PC-9 (cell line): Measurements from ENCODE around the gene TMPRSS7.

Experiments
- EZH2 ChIP-seq: fragments of 200-600 bp; sonication (generic); IDR thresholded peaks from 2 replicates; pipeline ENCODE4 v1.8.0; 2017; ENCODE audit warnings: antibody characterized with exemption, low read depth
- TF ChIP-seq, protein P1 (sequence below): fragments of 200-600 bp; sonication (generic); conservative IDR thresholded peaks from 2 replicates; pipeline ENCODE4 v1.6.1; 2017; ENCODE audit warnings: mixed run types, antibody characterized with exemption, mild to moderate bottlenecking, moderate library complexity

DNA sequence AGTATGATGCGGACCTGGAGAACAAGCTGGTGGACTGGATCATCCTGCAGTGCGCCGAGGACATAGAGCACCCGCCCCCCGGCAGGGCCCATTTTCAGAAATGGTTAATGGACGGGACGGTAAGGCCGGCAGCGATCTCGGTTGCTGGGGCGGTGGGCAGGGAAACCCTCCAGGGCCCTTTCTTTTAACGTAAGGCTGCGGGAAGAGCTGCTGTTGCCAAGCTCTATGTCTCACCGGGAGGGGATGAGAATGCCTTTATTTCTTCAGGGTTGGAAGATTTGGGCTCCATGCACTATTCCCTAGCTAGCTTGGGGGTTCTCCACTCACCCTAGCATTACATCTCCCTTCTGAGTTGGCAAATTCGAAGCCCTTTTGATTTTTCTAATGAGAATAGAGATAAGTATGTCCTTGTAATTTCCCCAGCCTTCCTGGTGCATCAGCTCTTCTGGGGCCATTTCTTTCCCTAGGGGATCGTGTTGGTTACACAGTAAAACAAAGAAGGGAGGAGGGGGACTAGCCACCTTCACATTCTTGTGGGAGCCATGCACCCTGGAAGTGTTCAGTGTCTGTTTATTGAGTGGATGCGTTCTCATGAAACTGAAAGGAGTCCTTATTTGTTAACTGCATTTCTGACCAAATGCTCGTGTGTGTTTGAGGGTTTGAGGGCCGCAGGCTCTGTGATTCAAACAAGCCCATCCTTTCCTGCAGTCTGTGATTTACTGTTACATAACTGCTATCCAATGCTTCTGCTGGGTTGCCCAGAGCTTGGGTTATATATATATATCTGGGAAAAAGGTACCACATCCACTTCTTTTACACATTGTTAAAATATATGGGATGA lies 34.8 kb upstream of the TMPRSS7 start:
- TF ChIP-seq, protein P1, sequence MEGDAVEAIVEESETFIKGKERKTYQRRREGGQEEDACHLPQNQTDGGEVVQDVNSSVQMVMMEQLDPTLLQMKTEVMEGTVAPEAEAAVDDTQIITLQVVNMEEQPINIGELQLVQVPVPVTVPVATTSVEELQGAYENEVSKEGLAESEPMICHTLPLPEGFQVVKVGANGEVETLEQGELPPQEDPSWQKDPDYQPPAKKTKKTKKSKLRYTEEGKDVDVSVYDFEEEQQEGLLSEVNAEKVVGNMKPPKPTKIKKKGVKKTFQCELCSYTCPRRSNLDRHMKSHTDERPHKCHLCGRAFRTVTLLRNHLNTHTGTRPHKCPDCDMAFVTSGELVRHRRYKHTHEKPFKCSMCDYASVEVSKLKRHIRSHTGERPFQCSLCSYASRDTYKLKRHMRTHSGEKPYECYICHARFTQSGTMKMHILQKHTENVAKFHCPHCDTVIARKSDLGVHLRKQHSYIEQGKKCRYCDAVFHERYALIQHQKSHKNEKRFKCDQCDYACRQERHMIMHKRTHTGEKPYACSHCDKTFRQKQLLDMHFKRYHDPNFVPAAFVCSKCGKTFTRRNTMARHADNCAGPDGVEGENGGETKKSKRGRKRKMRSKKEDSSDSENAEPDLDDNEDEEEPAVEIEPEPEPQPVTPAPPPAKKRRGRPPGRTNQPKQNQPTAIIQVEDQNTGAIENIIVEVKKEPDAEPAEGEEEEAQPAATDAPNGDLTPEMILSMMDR, result no peak
- TF ChIP-seq EZH2, result no peak
